Mesenchymal stem cell (in vitro differentiated cells and primary cell): ENCODE data around the gene INTS3.

ENCODE experiments used
- DNase-seq: peaks from one replicate; pipeline ENCODE4 v3.0.0-alpha.2; 2013
- H2AFZ ChIP-seq: one replicate; pipeline ENCODE4 v1.6.1; 2013; ENCODE audit warnings: low read depth, mild to moderate bottlenecking, control low read depth, inconsistent platforms, low read length, moderate library complexity
- H2AK5ac ChIP-seq: 2 replicates; pipeline ENCODE4 v1.6.1; 2013; ENCODE audit warnings: low read length, moderate library complexity, mild to moderate bottlenecking, inconsistent platforms; ENCODE audit not compliant: severe bottlenecking
- H2BK120ac ChIP-seq: one replicate; pipeline ENCODE4 v1.6.1; 2013; ENCODE audit warnings: low read depth, mild to moderate bottlenecking, inconsistent platforms, low read length, moderate library complexity
- H2BK12ac ChIP-seq, 2 experiments: one replicate each; pipeline ENCODE4 v1.6.1; 2013; ENCODE audit warnings: inconsistent platforms in 2 of 2, low read length in 2 of 2, mild to moderate bottlenecking in 2 of 2, moderate library complexity in 2 of 2, control low read depth in 1 of 2
- H2BK15ac ChIP-seq: one replicate; pipeline ENCODE4 v1.6.1; 2013; ENCODE audit warnings: mild to moderate bottlenecking, low read depth, inconsistent platforms; ENCODE audit not compliant: poor library complexity, severe bottlenecking
- H2BK5ac ChIP-seq: 2 replicates; pipeline ENCODE4 v1.6.1; 2013; ENCODE audit warnings: low read depth, mild to moderate bottlenecking, low read length, control low read depth, inconsistent platforms; ENCODE audit not compliant: poor library complexity, severe bottlenecking
- H3K14ac ChIP-seq, 2 experiments: one replicate each; pipeline ENCODE4 v1.6.1; 2013; ENCODE audit warnings: inconsistent platforms in 2 of 2, low read length in 2 of 2, control low read depth in 1 of 2, mild to moderate bottlenecking in 1 of 2, moderate library complexity in 1 of 2
- H3K18ac ChIP-seq, 2 experiments: one replicate each; pipeline ENCODE4 v1.6.1; 2013; ENCODE audit warnings: inconsistent platforms in 2 of 2, low read length in 2 of 2, control low read depth in 1 of 2, low read depth in 1 of 2, mild to moderate bottlenecking in 1 of 2
- H3K23ac ChIP-seq, 2 experiments: one replicate each; pipeline ENCODE4 v1.6.1; 2013; ENCODE audit warnings: inconsistent platforms in 2 of 2, low read length in 2 of 2, mild to moderate bottlenecking in 2 of 2, moderate library complexity in 2 of 2, control low read depth in 1 of 2
- H3K27ac ChIP-seq: 2 replicates; pipeline ENCODE4 v1.5.1; 2013; ENCODE audit warnings: mild to moderate bottlenecking, moderate library complexity, low read length, control low read depth, inconsistent platforms; ENCODE audit not compliant: poor library complexity, severe bottlenecking
- H3K27me3 ChIP-seq, 2 experiments: 2 replicates each; pipeline versions ENCODE4 v1.6.1 to v1.7.0; 2013; ENCODE audit warnings: low read length in 2 of 2, mild to moderate bottlenecking in 2 of 2, moderate library complexity in 2 of 2, control low read depth in 1 of 2, inconsistent platforms in 1 of 2; ENCODE audit not compliant: control insufficient read depth in 1 of 2, insufficient read depth in 1 of 2
- H3K36me3 ChIP-seq, 2 experiments: 2 replicates each; pipeline versions ENCODE4 v1.6.1 to v1.7.0; 2013; ENCODE audit warnings: low read length in 2 of 2, control low read depth in 1 of 2, inconsistent platforms in 1 of 2, low read depth in 1 of 2, mild to moderate bottlenecking in 1 of 2; ENCODE audit not compliant: insufficient read depth in 2 of 2, control insufficient read depth in 1 of 2
- H3K4ac ChIP-seq, 2 experiments: one replicate each; pipeline ENCODE4 v1.6.1; 2013; ENCODE audit warnings: inconsistent platforms in 2 of 2, low read length in 2 of 2, mild to moderate bottlenecking in 2 of 2, moderate library complexity in 2 of 2, control low read depth in 1 of 2, low read depth in 1 of 2
- H3K4me1 ChIP-seq: 2 replicates; pipeline ENCODE4 v1.6.1; 2013; ENCODE audit warnings: low read depth, low read length, control low read depth; ENCODE audit not compliant: control insufficient read depth, insufficient read depth
- H3K4me2 ChIP-seq: 2 replicates; pipeline ENCODE4 v1.6.1; 2013; ENCODE audit warnings: low read length, mild to moderate bottlenecking, inconsistent platforms; ENCODE audit not compliant: poor library complexity, severe bottlenecking
- H3K4me3 ChIP-seq, 2 experiments: 2 replicates each; pipeline versions ENCODE4 v1.5.1 to v1.7.0; 2013; ENCODE audit warnings: low read length in 2 of 2, mild to moderate bottlenecking in 2 of 2, control low read depth in 1 of 2, low read depth in 1 of 2; ENCODE audit not compliant: insufficient read depth in 1 of 2
- H3K79me1 ChIP-seq: replicated peaks from 2 replicates; pipeline ENCODE4 v1.6.1; 2013; ENCODE audit warnings: mild to moderate bottlenecking, control low read depth, low read length, inconsistent platforms; ENCODE audit not compliant: poor library complexity, severe bottlenecking
- H3K9ac ChIP-seq: 2 replicates; pipeline ENCODE4 v1.7.0; 2013; ENCODE audit warnings: mild to moderate bottlenecking, low read length, moderate library complexity
- H3K9me3 ChIP-seq: 2 replicates; pipeline ENCODE4 v1.7.0; 2013; ENCODE audit warnings: mild to moderate bottlenecking, low read length; ENCODE audit not compliant: control insufficient read depth
- H4K8ac ChIP-seq: one replicate; pipeline ENCODE4 v1.6.1; 2013; ENCODE audit warnings: inconsistent platforms, mild to moderate bottlenecking, low read length, moderate library complexity
- H4K91ac ChIP-seq: one replicate; pipeline ENCODE4 v1.6.1; 2013; ENCODE audit warnings: mild to moderate bottlenecking, low read length, inconsistent platforms
- WGBS: methylation state at CpG from one replicate; pipeline ENCODE4 v1.1.7; 2013; ENCODE audit warnings: mixed read lengths; 5-methylcytosine and 5-hydroxymethylcytosine counted together

INTS3 gene

GRCh38 chr1:153786038-153786790, 58.4 kb downstream of the INTS3 start:
- WGBS: 93% methylated on average over 2 of the region's 4 CpGs
- no peak overlapping the region for H2AK5ac ChIP-seq
- no peak overlapping the region for H2BK120ac ChIP-seq
- no peak overlapping the region for H3K27ac ChIP-seq
- no peak overlapping the region for H4K91ac ChIP-seq
- peaks cover 0 to 6% of the 10 kb centered on the region in 2 experiments for H3K27me3 ChIP-seq
- H2BK15ac ChIP-seq: no peak overlapping the region
- H2BK5ac ChIP-seq: no peak overlapping the region
- no peak overlapping the region for H3K14ac ChIP-seq
- no peak overlapping the region for H4K8ac ChIP-seq
- peaks cover 2% of the 10 kb centered on the region for H3K4me1 ChIP-seq
- no peak overlapping the region for H3K4me2 ChIP-seq
- no peak overlapping the region for H2BK12ac ChIP-seq
- no peak for DNase-seq
- no peak overlapping the region for H2AFZ ChIP-seq
- no peaks in the 10 kb centered on the region for H3K9me3 ChIP-seq
- H3K18ac ChIP-seq: no peak overlapping the region
- H3K36me3 ChIP-seq: no peaks in the 10 kb centered on the region
- no peak overlapping the region for H3K4ac ChIP-seq
- no peak overlapping the region for H3K4me3 ChIP-seq
- H3K23ac ChIP-seq: no peak overlapping the region
- no peaks in the 10 kb centered on the region for H3K79me1 ChIP-seq
- no peak overlapping the region for H3K9ac ChIP-seq

- Histone ChIP-seq H3K9me3 (no peaks in the 10 kb centered on the region), H4K8ac (no peak overlapping the region), H3K4me3 (peak overlapping the region in 1 of 2 experiments; percentile 61), H3K27me3 (peaks cover 0 to 6% of the 10 kb centered on the region in 2 experiments), H3K4ac (peak overlapping the region in 1 of 2 experiments; percentile 80), H3K14ac (no peak overlapping the region), H4K91ac (peak overlapping the region; percentile 21), H2BK5ac (no peak overlapping the region), H2BK120ac (no peak overlapping the region), H2AFZ (no peak overlapping the region), H3K18ac (peak overlapping the region in 1 of 2 experiments; percentile 33), H2AK5ac (no peak overlapping the region), H2BK15ac (no peak overlapping the region), H3K4me2 (no peak overlapping the region), H2BK12ac (no peak overlapping the region), H3K23ac (peak overlapping the region in 1 of 2 experiments; percentile 43), H3K27ac (no peak overlapping the region), H3K36me3 (no peaks in the 10 kb centered on the region), H3K79me1 (no peaks in the 10 kb centered on the region), H3K4me1 (peaks cover 5% of the 10 kb centered on the region), H3K9ac (peak overlapping the region; percentile 87)
- 84% methylated on average over 22 of the region's 22 CpGs for WGBS
- no peak for DNase-seq
These were observed 61.7 kb downstream of the INTS3 start for GRCh38 chr1:153789478-153790034.

- Histone ChIP-seq H3K79me1 (no peaks in the 10 kb centered on the region), H3K4ac (peak overlapping the region in 1 of 2 experiments; percentile 77), H3K27me3 (peaks cover 0 to 6% of the 10 kb centered on the region in 2 experiments), H3K36me3 (no peaks in the 10 kb centered on the region), H3K23ac (no peak overlapping the region), H3K18ac (peak overlapping the region; percentile 73 to 81), H3K14ac (no peak overlapping the region), H3K9me3 (no peaks in the 10 kb centered on the region), H3K9ac (peak overlapping the region; percentile 87), H3K4me3 (peak overlapping the region in 1 of 2 experiments; percentile 61), H2BK12ac (peak overlapping the region; percentile 7 to 29), H3K4me1 (peaks cover 9% of the 10 kb centered on the region), H2BK15ac (peak overlapping the region; percentile 30), H2AK5ac (no peak overlapping the region), H2AFZ (no peak overlapping the region), H3K4me2 (no peak overlapping the region), H2BK120ac (peak overlapping the region; percentile 64), H4K8ac (peak overlapping the region; percentile 88), H4K91ac (peak overlapping the region; percentile 82), H2BK5ac (no peak overlapping the region), H3K27ac (no peak overlapping the region)
- 82% methylated on average over 16 of the region's 16 CpGs for WGBS
- DNase-seq: peak; percentile 46
These were observed 62.6 kb downstream of the INTS3 start for GRCh38 chr1:153790313-153790965.
